CD14-positive monocyte (primary cell): ENCODE results near the gene ATG3. TPM values are rescaled to one million over a fixed set of nuclear protein-coding genes. Genes with fewer than 3 reads are reported as not detected.
A peak's percentile ranks its signal among the peaks of the same experiment; 100 is the strongest.

Experiments used
- DNase-seq, 3 donors: peaks; one replicate each; pipeline ENCODE4 v3.0.0-alpha.2; 2011 to 2022
- H2AFZ ChIP-seq: 2 replicates; pipeline ENCODE4 v1.6.0; 2012; ENCODE audit warnings: mild to moderate bottlenecking, low read depth, low read length, inconsistent platforms; ENCODE audit not compliant: insufficient read depth, poor library complexity, severe bottlenecking
- H3K27ac ChIP-seq, 2 donors: 1 replicate in 1 of 2; 2 replicates in 1 of 2; pipeline ENCODE4 v1.5.1; 2012 to 2013; ENCODE audit warnings: low read length in 2 of 2, control low read depth in 1 of 2, inconsistent platforms in 1 of 2, low read depth in 1 of 2, mild to moderate bottlenecking in 1 of 2
- H3K27me3 ChIP-seq, 2 donors: one replicate each; pipeline versions ENCODE4 v1.6.0 to v1.6.1; 2011 to 2013; ENCODE audit warnings: low read length in 2 of 2; ENCODE audit not compliant: control insufficient read depth in 2 of 2, insufficient read depth in 2 of 2
- H3K36me3 ChIP-seq, 2 donors: replicated peaks in 1 of 2; 1 replicate in 1 of 2; 2 replicates in 1 of 2; pipeline versions ENCODE4 v1.5.1 to v1.6.1; 2012 to 2013; ENCODE audit warnings: low read length in 2 of 2, control low read depth in 1 of 2, inconsistent platforms in 1 of 2, mild to moderate bottlenecking in 1 of 2; ENCODE audit not compliant: insufficient read depth in 2 of 2, control insufficient read depth in 1 of 2
- H3K4me1 ChIP-seq, 2 donors: 1 replicate in 1 of 2; 2 replicates in 1 of 2; pipeline versions ENCODE4 v1.5.1 to v1.6.1; 2012 to 2013; ENCODE audit warnings: low read length in 2 of 2, control low read depth in 1 of 2, inconsistent platforms in 1 of 2, mild to moderate bottlenecking in 1 of 2, moderate library complexity in 1 of 2; ENCODE audit not compliant: insufficient read depth in 2 of 2, control insufficient read depth in 1 of 2
- H3K4me2 ChIP-seq: replicated peaks from 2 replicates; pipeline ENCODE3; 2012; ENCODE audit warnings: low read length, moderate library complexity, mild to moderate bottlenecking; ENCODE audit not compliant: poor library complexity, severe bottlenecking; ENCODE audit errors: extremely low read depth
- H3K4me3 ChIP-seq, 3 experiments: fragments of 200-600 bp in 1 of 3; sonication (generic) in 1 of 3; replicated peaks in 1 of 3; 1 replicate in 2 of 3; 2 replicates in 1 of 3; pipeline ENCODE4 v1.5.1; 2011 to 2013; ENCODE audit warnings: low read length in 3 of 3, mild to moderate bottlenecking in 3 of 3, control low read depth in 2 of 3, low read depth in 2 of 3, inconsistent platforms in 1 of 3, moderate library complexity in 1 of 3
- H3K79me2 ChIP-seq: 2 replicates; pipeline ENCODE4 v1.6.0; 2012; ENCODE audit warnings: mild to moderate bottlenecking, control low read depth, inconsistent platforms, low read length, moderate library complexity; ENCODE audit not compliant: insufficient read depth
- H3K9ac ChIP-seq: 2 replicates; pipeline ENCODE4 v1.6.0; 2017; ENCODE audit warnings: low read length, mild to moderate bottlenecking; ENCODE audit not compliant: insufficient read depth, poor library complexity, severe bottlenecking
- H3K9me3 ChIP-seq, 2 donors: replicated peaks in 1 of 2; 1 replicate in 1 of 2; 2 replicates in 1 of 2; pipeline versions ENCODE4 v1.5.1 to v1.6.1; 2012 to 2013; ENCODE audit warnings: low read length in 2 of 2, control low read depth in 1 of 2; ENCODE audit not compliant: control insufficient read depth in 1 of 2, insufficient read depth in 1 of 2
- H4K20me1 ChIP-seq: 2 replicates; pipeline ENCODE4 v1.6.0; 2012; ENCODE audit warnings: mild to moderate bottlenecking, low read length, control low read depth, moderate library complexity; ENCODE audit not compliant: insufficient read depth
- H3K27ac Mint-ChIP-seq, 7 donors: one replicate each; pipeline ENCODE4 v1.8.0; 2020; ENCODE audit warnings: mild to moderate bottlenecking in 7 of 7, mixed read lengths in 7 of 7, moderate library complexity in 6 of 7, inconsistent platforms in 2 of 7
- H3K27me3 Mint-ChIP-seq, 3 donors: one replicate each; pipeline ENCODE4 v1.8.0; 2021 to 2022; ENCODE audit warnings: low read depth in 3 of 3, mild to moderate bottlenecking in 3 of 3, mixed read lengths in 3 of 3, moderate library complexity in 3 of 3, inconsistent platforms in 1 of 3
- H3K36me3 Mint-ChIP-seq, 2 donors: one replicate each; pipeline ENCODE4 v1.8.0; 2020; ENCODE audit warnings: mixed read lengths in 2 of 2, inconsistent platforms in 1 of 2, mild to moderate bottlenecking in 1 of 2
- H3K4me1 Mint-ChIP-seq: one replicate; pipeline ENCODE4 v1.8.0; 2020; ENCODE audit warnings: mild to moderate bottlenecking, mixed read lengths
- H3K4me3 Mint-ChIP-seq, 2 donors: one replicate each; pipeline ENCODE4 v1.8.0; 2020; ENCODE audit warnings: mild to moderate bottlenecking in 2 of 2, mixed read lengths in 2 of 2, moderate library complexity in 1 of 2
- H3K9me3 Mint-ChIP-seq, 7 donors: one replicate each; pipeline ENCODE4 v1.8.0; 2020 to 2022; ENCODE audit warnings: mixed read lengths in 7 of 7, mild to moderate bottlenecking in 6 of 7, moderate library complexity in 6 of 7, inconsistent platforms in 2 of 7
- CTCF ChIP-seq: fragments of 200-600 bp; IDR thresholded peaks from one replicate; pipeline ENCODE4 v1.8.0; 2022; ENCODE audit warnings: antibody characterized with exemption, mild to moderate bottlenecking
- WGBS: methylation state at CpG from one replicate; pipeline ENCODE4 v1.1.5; 2013; ENCODE audit warnings: missing lambda C conversion rate; ENCODE audit not compliant: insufficient coverage; 5-methylcytosine and 5-hydroxymethylcytosine counted together
- intact Hi-C, 2 donors: fragments of 100-400 bp; cut with micrococcal nuclease; formaldehyde crosslinking; loops; one replicate each; pipeline versions ENCODE4 v1.15.0 to v1.15.1; 2023
- polyA plus RNA-seq, 3 donors: library from polyadenylated mRNA; depleted of rRNA in 1 of 3; unstranded in 2 of 3; stranded (reverse) in 1 of 3; fragments of 300-500 nt in 2 of 3; fragments of >200 nt in 1 of 3; fragmentation: Illumina TruSeq in 2 of 3; gene quantifications; 1 replicate in 2 of 3; 2 replicates in 1 of 3; pipeline ENCODE4 v1.2.3, GENCODE V29; 2012 to 2021

Gene ATG3
- polyA plus RNA-seq, 3 donors, result 99.8 to 288 (median 226) TPM

GRCh38 chr3:112546216-112546759, 15.5 kb downstream of the ATG3 start:
- peaks cover 66 to 69% of the 10 kb centered on the region in 2 donors for H3K36me3 Mint-ChIP-seq
- H3K4me2 ChIP-seq, result no peak overlapping the region

More at GRCh38 chr3:112546216-112546759, 15.5 kb downstream of the ATG3 start:
- Mint-ChIP-seq H3K27me3 (no peaks in the 10 kb centered on the region), H3K4me3 (no peak overlapping the region), H3K27ac (peak overlapping the region in 1 of 7 donors; percentile 9), H3K9me3 (no peaks in the 10 kb centered on the region), H3K4me1 (peaks cover 10% of the 10 kb centered on the region)
- H4K20me1 ChIP-seq, result peaks cover 98% of the 10 kb centered on the region
- no peak for DNase-seq
- no peak for TF ChIP-seq CTCF
- no peaks in the 10 kb centered on the region for H3K27me3 ChIP-seq
- no peaks in the 10 kb centered on the region for H3K9me3 ChIP-seq
- no peak overlapping the region for H3K4me3 ChIP-seq
- H3K27ac ChIP-seq, result peak overlapping the region in 1 of 2 donors; percentile 9
- no peak overlapping the region for H3K9ac ChIP-seq
- 84% methylated on average over 4 of the region's 5 CpGs for WGBS
- no peaks in the 10 kb centered on the region for H3K4me1 ChIP-seq
- intact Hi-C loops, result no loop called here
- no peak overlapping the region for H2AFZ ChIP-seq
- H3K36me3 ChIP-seq, result peaks cover 82 to 99% of the 10 kb centered on the region in 2 donors
- peaks cover 95% of the 10 kb centered on the region for H3K79me2 ChIP-seq
